Measurements from ENCODE around the gene ASB1.

Gene ASB1

DNA sequence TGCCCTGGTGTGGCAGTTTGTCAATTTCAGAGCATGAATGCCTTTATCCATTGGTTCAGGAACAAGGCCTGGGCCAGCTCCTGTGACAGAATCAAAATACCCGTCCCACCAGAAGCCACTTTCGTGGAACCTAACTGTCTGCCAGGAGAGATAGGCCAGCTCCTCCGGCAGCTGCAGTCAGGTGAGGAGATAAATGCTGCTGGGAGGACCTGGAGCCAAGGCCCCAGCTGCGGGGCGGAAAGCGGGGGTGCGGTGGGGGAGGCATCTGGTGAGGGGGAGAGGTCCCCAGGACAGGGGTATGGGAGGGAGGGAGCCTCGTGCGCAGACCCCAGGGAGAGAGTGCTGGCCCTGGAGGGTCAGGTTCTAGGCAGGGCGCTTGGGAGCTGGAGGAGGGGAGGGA is 4.4 kb upstream of the ASB1 start:
- in situ Hi-C loops (cut with MboI; ENCODE audit: low sequenced_read_pairs) = no loop called here

- in situ Hi-C loops (cut with MboI; ENCODE audit: low sequenced_read_pairs) = no loop called here
Measured at GRCh38 chr2:238422940-238423339, 3.8 kb upstream of the ASB1 start.

DNA sequence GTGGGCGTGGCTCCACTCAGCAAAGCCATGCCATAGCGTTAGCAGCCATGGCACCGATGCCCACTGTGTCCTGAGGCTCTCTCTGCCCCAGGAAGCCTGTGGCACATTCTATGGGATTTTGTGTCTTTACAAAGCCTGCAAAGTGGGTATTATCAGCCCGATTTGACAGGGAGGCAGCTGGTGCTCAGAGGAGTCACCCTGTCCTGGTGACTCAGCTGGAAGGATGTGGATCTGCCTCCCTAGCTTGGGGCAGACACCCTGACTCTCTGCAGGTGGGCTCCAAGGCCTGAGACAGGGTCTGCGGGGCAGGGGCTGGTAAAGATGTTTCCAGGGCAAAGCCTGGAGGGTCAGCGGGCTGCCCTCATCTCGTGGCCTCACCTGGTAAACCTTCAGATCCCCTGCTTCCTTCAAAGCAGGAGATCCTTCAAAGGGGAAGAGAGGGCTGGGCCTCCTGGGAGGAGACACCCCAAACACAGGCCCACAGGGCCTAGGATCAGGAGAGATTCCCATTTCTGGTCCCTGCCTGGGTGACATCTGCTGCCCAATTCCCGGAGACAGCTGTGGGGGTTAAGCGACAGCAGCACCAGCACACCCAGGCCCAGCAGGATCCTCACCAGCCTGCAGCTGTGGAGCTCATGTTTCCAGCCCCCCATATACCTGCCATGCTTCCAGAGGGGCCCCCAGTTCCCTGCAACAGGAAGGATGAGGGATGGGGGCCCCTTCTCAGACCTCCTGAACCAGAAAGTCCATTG is 3.0 kb upstream of the ASB1 start:
- in situ Hi-C loops (cut with MboI; ENCODE audit: low sequenced_read_pairs) = no loop called here

- in situ Hi-C loops (cut with MboI; ENCODE audit: low sequenced_read_pairs) = no loop called here
Measured at GRCh38 chr2:238424313-238424700, 2.4 kb upstream of the ASB1 start.

- in situ Hi-C loops (cut with MboI; ENCODE audit: low sequenced_read_pairs) = no loop called here
Measured at GRCh38 chr2:238425505-238425978, 1.2 kb upstream of the ASB1 start.

DNA sequence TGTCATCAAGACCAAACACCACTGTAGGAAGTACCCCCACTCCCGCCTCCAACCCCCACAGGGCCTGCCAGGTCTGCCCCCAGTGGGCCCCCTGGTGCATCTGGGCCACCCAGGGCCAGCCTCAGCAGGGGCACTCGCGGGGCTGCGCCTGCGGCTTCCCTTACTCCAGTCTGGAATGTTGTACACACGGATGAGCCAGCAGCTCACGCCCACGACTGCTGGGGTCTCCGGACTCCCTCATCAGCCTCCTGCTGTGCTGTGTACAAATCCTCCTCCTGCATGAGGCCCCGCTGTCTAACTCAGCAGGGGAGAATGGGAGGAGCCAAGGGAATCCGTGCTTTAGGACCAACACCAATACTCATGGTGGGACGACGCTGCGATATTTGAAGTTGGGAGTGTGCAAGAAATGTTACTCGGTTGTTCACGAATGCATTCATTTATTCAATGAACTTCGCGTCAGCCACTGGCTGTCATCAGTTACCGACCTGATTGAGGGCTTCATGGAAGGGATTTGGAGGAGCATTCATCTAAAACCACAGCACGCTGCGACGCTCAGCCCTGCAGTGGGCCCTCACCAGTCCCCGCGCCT is 654 bp upstream of the ASB1 start:
- in situ Hi-C loops (cut with MboI; ENCODE audit: low sequenced_read_pairs) = no loop called here

DNA sequence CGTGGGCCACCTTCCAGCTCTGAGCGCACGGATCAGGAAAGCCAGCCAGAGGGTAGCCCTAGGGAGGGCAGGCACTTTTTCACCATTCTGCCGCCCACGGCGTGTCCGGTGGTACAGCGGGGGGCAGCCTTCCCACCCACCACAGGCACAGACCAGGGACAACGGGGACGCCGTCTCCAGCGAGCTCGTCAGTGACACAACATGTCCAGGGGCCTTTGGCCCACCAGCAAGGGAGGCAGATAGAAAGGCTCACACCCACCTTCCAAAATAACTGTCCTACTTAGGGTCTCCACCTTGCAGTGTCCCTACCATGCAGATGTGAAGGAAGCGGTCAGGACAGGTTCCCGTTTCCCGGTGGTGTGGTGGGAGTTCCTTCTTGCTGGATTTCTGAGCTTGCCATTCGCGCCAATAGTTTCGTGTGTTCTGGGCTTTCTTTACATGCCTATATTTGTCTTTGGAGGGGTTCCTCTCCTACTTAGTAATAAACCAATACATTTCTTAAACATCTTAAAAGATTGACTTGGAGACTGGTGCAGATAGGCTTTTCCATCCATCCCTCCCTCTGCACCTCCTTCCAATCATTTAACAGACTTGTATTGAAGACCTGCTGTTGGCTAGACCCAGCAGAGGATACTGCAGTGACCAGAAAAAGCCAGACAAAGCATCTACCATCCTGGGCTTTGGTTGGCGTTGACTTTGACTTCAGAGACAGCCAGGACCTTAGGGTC is 872 bp downstream of the ASB1 start:
- in situ Hi-C loops (cut with MboI; ENCODE audit: low sequenced_read_pairs) = no loop called here

DNA sequence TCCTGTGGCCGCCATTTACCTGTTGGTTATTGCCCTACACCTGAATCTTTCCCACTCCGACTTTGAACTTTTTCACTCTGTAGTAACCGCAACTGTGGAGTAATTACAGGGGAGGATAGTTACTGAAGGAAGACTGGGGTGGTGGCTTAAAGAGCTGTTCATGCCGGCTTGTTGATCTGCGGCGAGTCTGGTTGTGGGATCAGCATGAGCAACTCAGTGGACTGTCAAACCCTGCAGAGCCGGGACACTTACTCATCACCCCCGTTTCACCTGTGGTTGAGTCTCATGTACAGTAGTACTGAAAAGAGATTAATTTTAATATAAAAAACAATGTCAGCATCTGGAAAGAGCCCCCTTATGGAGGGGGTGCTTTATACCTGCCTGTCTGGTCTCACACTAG is 2.1 kb downstream of the ASB1 start:
- in situ Hi-C loops (cut with MboI; ENCODE audit: low sequenced_read_pairs) = no loop called here

GRCh38 chr2:238430781-238431180 is 4.1 kb downstream of the ASB1 start:
- in situ Hi-C loops (cut with MboI; ENCODE audit: low sequenced_read_pairs) = no loop called here

DNA sequence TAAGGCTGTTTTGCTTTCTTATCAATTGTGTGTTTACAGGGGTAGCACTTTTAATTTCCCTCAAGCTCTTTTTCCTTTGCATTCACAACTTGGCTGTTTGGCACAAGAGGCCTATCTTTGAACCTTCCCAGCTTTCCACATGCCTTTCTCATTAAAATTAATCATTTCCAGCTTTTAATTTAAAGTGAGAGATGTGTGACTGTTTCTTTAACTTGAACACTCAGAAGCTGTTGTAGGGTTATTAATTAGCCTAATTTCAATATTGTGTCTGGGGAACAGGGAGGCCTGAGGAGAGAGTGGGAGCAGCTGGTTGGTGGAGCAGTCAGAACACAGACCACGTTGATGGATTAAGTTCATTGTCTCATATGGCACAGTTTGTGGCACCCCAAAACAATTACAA is 4.7 kb downstream of the ASB1 start:
- in situ Hi-C loops (cut with MboI; ENCODE audit: low sequenced_read_pairs) = no loop called here

- in situ Hi-C loops (cut with MboI; ENCODE audit: low sequenced_read_pairs) = no loop called here
Measured at GRCh38 chr2:238433300-238433915, 6.7 kb downstream of the ASB1 start.

GRCh38 chr2:238433941-238434845 is 7.5 kb downstream of the ASB1 start:
- in situ Hi-C loops (cut with MboI; ENCODE audit: low sequenced_read_pairs) = no loop called here

DNA sequence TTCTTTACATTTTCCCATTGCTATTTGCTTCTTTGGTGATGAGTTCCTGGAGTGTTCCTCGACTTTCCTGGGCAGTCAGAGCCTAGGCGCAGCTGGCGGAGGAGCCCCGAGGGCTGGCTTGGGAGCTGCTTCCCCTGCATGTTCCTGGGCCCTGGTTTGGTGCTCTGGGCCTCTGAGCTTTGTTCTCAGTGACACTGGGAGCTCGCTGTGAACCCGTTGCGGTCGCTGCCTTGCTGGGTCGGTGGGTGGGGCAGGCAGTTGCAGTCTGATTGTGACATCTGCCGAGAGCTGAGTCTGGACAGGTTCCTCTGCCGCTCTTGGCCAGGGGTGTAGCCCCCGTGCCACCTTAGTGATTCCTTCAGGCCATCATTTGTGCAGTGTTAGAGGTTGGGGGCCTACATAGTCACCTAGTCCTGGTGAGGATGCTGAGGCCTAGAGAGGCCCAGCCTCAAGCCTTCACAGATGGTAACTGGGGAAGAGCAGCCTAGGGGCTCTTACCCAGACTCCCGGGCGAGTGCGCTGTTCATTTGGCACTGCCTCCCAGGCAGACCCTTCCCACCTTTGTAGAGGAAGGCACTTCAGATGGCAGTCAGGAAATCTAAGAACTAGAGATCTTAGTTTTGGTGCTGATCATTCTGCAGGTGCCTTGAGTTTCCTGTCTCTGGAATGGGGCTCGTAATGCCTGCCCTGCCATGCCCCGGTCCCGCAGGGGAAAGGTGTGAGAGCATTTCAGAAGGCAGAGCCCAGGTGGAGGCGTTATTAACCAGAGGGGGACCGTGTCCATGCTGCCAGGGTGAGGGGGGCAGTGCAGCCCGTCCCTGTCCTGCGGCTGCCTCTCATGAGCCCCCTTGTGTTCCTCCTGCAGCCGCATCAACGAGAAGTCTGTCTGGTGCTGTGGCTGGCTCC is 8.4 kb downstream of the ASB1 start:
- in situ Hi-C loops (cut with MboI; ENCODE audit: low sequenced_read_pairs) = no loop called here

DNA sequence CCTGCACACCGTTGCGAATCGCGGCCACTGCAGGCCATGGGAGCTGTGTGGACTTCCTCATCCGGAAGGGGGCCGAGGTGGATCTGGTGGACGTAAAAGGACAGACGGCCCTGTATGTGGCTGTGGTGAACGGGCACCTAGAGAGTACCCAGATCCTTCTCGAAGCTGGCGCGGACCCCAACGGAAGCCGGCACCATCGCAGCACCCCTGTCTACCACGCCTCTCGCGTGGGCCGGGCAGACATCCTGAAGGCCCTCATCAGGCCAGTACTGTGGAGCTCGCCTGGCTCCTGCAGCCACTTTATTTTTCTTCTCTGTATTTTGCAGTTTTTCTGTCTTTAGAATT is 9.0 kb downstream of the ASB1 start:
- in situ Hi-C loops (cut with MboI; ENCODE audit: low sequenced_read_pairs) = no loop called here

DNA sequence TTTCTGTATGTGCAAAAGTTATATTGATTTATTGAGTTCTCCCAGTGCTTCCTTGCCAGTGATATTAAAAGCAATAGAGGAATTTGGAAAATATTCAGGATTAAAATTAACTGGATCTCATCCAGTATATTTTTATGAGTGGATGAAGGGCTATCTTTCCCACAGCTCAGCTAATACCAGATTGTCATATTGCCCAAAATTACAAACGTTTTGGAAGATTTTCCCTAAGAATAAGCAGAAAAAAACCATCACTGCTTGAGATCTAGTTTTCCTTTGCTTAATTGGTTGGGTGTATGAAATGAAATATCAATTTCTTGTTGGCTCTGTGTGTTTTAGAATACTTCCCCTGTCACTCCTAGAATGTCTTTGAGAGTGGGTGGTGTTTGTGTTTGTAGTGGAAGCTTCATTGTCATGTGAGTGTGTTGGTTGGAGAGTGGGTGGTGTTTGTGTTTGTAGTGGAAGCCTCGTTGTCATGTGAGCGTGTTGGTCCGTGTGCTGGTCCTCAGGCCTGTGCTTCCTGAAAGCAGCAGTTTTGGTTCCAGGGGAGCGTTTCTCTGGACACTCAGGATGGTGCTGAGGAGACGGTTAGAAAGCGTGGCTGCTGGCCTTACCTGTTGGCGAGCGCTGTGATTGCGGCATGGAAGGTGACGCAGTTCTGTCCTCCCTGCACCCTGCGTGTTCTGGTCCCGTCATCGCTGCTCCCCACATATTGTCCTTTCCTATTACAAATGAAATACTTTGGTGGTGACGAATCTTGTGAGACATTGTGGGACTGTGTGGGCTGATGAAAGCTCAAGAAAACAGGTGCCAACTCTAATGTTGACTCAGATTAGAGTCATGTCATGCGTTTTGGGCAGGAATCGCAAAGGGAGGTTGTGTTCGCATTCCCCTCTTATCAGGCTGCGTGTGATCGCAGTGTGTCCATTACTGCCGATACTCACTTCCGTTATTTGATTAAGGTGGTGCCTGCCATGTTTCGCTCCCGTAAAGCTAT is 12.4 kb downstream of the ASB1 start:
- in situ Hi-C loops (cut with MboI; ENCODE audit: low sequenced_read_pairs) = no loop called here

GRCh38 chr2:238439917-238440316 is 13.2 kb downstream of the ASB1 start:
- in situ Hi-C loops (cut with MboI; ENCODE audit: low sequenced_read_pairs) = no loop called here

DNA sequence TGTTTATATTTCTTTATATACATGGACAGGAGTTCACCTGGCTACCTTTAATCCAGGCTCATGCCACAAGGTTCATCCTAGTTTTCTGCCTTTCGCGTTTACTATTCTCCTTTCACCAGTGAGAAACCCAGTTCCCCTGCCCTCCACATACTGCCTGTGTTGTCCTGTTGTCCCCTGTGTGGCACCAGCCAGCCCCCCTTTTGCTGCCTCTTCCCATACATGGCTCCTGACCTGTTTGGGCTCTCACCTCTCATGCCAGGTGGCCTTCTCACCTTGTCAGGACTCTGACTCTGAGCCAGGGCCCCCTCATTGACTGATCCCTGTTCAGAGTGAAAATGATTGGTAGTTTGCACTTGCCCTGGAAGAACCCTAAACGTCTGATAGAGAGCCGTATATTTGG is 13.6 kb downstream of the ASB1 start:
- in situ Hi-C loops (cut with MboI; ENCODE audit: low sequenced_read_pairs) = no loop called here

DNA sequence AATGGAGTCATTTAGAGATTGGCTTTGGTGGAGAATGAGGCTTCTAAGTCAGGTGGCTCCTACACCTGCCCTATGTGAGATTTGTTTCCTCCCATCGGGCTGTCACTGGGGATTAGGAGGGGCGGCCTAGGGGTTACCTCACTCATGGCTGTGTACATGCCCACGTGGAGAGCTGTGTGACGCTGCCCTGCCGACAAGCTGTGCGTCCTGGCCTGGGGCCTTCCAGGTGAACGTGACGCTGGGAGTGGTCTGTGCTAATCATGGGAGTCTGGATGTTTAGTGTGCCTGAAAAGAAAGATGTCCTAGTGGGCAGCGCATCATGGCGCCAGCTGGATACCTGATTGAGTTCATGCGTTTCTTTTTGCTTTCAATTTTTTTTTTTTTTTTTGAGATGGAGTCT is 14.0 kb downstream of the ASB1 start:
- in situ Hi-C loops (cut with MboI; ENCODE audit: low sequenced_read_pairs) = no loop called here

Measured in HL-60/S4 treated with retinoic acid at 250 ng/mL for 4 days and 3 days (cell line).